HG03460 (cell line): ENCODE measurements around the gene PCCA.
"Not testable (repeated sequence)": the region's sequence is repeated elsewhere in the genome, so short reads cannot be mapped to it uniquely, and the experiment has no call there.

ENCODE experiments used
- ATAC-seq: cut with Tn5 transposase; IDR thresholded peaks from one replicate; pipeline ENCODE4 v1.9.1; 2021; ENCODE audit not compliant: unreplicated experiment

PCCA gene, protein sequence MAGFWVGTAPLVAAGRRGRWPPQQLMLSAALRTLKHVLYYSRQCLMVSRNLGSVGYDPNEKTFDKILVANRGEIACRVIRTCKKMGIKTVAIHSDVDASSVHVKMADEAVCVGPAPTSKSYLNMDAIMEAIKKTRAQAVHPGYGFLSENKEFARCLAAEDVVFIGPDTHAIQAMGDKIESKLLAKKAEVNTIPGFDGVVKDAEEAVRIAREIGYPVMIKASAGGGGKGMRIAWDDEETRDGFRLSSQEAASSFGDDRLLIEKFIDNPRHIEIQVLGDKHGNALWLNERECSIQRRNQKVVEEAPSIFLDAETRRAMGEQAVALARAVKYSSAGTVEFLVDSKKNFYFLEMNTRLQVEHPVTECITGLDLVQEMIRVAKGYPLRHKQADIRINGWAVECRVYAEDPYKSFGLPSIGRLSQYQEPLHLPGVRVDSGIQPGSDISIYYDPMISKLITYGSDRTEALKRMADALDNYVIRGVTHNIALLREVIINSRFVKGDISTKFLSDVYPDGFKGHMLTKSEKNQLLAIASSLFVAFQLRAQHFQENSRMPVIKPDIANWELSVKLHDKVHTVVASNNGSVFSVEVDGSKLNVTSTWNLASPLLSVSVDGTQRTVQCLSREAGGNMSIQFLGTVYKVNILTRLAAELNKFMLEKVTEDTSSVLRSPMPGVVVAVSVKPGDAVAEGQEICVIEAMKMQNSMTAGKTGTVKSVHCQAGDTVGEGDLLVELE

DNA sequence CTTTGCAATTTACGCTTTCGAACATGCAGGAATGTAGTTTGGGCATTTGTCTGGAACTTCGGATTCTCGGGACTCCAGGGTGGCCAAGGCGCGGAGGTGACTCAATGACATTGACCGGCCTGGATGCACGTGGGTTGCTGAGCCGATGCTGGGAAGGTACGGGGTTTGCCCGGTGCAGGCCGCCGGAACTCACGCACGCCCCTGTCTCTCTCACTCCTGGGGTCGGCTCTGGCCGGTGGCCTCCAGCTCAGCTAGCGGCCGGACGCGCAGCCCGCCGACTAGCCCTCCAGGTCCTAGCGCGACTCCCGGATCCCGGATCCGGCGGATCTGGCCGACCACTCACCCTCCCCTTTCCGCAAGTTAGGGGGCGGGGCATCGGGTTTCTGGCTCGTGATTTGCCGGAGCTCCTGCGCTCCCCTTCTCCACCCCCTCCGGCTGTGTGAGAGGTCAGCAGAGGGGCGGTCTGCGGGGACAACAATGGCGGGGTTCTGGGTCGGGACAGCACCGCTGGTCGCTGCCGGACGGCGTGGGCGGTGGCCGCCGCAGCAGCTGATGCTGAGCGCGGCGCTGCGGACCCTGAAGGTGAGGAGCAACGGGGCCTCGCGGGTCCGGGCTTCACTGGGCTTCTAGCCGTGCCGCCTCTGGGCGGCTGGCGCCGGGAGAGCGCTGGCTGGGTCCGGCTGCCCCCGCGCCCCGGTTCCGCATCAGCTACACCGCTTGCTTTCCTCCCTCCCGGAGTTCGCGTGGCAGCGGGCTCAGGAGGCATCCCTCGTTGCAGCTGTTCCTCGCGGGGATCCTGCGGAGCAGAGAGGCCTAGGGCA is at the start of gene PCCA:
Gene PCCA (plus strand): TSS at position 450 of the 821 bp plus-strand sequence. CDS start 28 bp downstream, at position 478.
- peak; percentile 98 for ATAC-seq

DNA sequence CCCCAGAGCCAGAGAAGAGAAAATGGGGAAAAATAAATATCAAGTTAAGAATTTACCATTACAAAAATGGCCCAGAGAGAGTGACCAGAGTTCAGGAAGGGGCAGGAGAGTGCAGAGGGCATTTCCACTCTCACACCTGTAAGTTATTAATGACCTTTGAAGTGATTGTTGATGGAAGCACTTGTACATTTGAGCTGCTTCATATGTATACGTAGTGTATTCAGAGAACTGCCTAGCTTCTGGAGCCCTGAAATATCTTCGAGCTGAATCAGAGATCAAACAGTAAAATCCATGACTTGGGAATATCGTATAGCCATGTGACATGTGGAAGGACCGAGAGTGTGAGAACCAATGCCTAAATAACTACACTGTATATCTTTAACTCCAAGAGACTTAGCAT is 49.2 kb upstream of the PCCA start:
- no peak for ATAC-seq

DNA sequence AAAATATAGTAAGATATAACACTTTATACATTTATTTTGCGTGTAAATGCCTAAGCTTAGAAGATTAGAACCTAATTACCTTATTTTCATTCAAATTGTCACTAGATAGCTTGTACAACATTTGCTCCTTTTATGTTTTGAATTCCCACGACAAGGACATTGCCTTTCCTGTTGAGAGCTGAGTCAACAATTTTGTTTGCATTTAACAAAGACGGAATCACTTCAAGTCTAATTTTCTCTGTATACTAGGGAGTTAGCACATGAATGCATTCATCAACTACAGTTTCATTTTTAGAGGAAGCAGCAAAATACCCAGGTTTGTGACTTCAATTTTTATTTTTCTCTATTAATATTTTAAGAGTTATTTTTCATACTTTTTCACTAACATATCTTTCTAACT is 48.7 kb upstream of the PCCA start:
- no peak for ATAC-seq

DNA sequence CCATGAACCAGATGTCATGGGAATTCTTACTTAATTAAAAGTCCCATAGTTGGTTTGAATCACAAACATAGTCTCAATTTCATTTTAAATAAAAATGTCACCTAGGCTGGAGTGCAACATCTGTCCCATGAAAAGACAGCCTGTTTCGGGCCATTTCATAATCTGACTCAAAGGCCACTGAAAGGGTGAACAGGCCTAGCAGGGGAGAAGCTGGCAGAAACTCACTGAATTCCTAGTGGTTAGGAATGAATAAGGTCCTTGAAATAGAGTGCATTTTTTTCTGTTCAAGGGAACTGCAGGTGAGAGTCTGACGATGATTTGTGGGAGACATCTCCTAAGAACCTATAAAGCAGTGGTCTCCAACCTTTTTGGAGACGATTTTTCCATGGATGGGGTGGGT is 44.0 kb upstream of the PCCA start:
- ATAC-seq, result no peak

DNA sequence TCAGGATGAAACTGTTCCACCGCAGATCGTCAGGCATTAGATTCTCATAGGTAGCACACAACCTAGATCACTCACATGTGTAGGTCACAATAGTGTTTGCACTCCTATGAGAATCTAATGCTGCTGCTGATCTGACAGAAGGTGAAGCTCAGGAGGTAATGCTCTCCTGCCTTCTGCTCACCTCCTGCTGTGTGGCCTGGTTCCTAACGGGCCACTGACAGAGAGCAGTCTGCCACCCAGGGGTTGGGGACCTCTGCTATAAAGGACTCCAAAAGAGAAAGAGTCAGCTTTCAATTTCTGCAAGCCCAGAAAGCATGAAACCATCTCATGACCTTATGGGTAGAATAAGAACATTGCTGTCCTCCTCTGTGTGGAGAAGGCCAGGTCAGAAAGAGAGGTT is 43.5 kb upstream of the PCCA start:
- no peak for ATAC-seq

DNA sequence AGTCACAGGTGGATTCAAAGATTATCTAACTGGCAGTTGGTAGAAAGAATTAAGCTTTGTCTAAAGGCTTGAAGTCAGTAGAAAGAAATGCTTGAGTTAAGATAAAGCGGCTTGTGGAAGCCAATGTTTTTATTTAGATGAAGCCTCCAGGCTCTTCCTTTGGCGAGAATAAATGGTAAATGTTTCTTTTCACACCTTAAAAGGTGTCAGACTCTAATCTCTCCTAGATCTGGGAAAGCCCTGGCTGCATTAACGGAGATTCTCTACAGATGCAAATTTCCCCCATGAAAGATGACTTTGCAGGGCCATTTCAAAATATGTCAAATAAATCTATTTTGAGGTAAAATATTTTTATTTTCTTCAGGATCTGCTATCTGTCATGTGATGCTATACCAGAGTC is 37.8 kb upstream of the PCCA start:
- ATAC-seq, result no peak

DNA sequence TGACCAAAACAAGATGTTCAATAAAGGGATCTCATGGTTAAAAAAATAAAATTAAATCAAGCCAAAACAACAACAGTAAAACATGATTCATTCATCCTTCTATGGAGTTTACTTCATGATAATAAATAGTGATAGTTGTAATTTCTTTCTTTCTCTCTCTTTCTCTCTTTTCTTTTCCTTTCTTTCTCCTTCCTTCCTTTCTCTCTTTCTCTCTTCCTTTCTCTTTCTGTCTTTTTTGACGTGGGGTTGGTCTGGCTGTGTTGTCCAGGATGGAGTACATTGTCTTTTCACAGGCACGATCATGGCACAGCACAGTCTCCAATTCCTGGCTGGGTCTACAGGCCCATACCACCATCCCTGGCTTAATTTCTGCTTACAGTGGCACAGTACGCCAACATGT is 29.1 kb upstream of the PCCA start:
- no peak for ATAC-seq

DNA sequence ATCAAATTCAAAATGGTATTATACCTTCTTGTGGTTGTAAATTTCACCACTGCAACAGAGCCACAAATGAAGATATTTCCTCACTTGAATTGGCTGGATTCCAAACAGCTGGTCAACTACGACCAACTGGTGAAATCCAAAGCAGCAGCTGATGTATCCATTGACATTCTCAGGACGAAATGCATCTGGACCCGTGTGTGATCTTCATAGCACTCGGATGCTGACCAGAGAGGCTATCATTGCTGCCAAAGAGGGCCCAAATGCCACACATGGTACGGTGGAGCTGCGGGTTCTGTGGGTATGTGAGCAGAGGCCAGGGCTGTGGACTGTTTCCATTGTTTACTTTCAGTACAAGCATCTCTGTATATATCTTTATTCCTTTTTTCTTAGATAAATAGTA is 25.6 kb upstream of the PCCA start:
- ATAC-seq, result no peak

DNA sequence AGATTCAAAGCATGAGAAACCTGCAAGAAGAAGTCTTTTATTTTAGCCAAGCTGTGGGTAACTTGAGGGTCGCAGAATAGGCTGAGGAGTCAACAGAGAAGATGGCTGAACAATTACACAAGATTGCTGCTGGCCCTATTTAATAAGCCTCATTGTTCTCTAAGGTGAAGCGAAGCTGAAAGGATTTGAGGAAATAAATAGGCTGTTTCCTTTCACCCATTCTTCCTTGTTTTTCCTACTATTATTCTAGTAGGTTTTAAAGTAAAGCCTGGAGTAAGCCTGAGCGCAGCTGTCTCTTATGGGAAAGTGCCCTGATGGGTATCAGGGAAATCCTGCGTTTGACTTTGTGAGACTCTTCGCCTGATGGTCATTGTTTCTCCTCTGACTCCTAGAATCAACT is 25.0 kb upstream of the PCCA start:
- no peak for ATAC-seq

DNA sequence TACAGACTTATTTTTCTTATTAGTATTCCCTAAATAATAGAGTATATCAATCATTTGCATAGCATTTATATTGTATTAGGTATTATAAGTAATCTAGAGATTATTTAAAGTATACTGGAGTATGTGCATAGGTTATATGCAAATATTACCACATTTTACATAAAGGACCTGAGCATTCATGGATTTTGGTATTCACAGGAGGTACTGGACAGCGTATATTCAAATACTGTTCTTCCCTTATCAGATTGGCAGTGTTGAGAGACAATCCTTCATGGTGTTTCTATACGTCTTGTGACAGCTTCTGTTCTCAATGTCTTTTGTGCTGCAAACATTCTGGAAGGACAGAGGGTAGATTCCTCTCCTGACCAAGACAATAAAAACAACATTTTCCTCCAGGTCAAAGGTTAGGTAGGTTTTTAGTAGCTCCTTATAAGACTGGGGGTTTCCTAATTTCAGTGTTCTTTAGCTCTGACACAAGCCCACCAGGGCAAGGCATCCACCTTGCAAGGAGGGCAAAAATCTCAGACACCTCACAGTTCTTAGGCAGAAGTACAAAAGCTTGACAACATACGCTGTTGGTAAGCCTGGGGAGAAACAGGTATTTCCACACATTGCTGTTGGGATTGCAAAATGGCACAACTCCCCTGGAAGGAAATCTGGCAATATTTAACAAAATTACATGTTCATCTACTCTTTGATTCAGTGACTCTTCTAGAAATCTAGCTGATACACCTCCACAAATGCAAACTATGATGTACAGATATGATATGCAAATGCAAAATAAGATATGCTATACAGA is 20.6 kb upstream of the PCCA start:
- ATAC-seq, result no peak

DNA sequence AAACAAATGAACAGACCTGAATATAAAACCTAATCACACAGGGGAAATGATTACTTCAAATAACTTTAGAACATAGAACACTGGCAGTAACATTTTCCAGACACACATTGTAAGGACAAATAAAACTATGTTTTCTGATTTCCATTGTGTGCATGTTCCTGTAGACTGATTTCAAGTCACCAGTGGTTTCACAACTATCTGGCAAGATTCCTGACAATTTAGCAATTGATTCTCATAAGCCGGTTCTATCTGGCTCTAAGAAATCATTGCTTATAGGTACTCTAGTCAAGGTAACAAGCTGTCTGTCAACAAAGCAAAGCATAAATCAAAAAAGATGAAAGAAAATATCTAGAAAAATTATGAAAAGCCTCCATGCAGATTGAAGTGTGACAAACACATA is 19.6 kb upstream of the PCCA start:
- no peak for ATAC-seq

DNA sequence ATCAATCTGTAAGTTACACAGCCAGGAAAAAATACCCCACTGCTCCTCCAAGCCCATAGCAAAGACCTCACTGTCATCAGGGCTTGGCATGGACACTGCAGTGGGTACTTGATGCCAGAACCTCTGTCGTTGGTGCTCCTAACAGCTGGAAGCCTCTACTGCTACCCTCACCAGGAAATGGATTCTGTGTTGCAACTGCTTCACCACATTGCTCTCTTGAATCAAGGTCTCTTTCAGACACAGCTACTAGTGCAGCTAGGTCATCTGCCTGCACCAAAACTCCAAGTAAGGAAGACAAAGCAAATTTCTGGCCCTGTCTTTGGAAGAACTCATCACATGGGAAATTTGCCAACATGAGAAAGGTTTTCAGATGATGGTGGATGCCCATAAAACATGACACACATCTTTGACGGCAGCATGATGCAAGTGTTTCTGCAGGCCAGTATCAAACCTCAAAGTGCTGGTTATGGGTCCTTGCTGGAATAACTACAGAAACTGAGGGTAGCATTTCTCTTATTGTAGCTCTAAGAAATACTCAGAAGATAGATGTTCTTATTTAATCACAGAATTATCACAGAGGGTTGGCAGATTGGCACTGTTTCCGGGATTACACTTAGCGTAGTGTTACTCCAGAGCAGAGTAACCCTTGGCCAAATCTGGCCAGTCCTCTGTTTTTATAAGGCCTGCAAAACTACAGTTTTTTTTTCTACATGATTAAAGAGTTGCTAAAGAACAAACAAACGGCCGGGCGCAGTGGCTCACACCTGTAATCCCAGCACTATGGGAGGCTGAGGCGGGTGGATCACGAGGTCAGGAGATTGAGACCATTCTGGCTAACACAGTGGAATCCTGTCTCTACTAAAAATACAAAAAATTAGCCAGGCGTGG is 12.9 kb upstream of the PCCA start:
- no peak for ATAC-seq

DNA sequence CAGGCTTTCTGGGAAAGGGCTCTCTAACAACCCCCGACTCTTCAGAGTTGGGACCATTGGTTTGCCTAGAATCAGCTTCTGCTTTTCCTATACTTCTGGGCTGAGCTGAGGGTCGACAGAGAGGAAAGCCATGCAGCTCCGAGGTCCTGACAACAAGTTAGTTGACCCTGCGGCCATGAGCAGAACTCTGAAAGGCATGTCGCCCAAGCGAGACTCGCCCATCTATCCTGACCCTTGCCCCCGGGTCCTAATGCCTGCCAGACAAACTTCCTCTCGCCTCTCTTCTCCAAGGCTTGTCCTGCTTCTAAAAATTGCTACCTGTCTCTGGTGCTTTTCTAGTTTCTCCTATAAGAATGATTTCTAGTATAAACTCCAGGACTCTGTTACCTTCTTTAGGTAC is 9.9 kb upstream of the PCCA start:
- ATAC-seq, result not testable (repeated sequence)

DNA sequence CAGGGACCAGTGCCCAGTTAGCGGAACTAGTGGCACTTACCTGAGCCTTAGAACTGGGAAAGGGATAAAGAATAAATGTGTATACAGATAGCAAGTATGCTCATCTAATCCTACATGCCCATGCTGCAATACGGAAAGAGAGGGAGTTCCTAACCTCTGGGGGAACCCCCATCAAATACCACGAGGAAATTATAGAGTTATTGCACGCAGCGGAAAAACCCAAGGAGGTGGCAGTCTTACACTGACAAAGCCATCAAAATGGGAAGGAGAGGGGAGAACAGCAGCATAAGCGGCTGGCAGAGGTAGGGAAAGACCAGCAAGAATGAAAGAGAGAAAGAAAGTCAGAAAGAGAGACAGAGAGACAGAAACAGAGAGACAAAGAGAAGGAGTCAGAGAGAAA is 5.5 kb upstream of the PCCA start:
- not testable (repeated sequence) for ATAC-seq

DNA sequence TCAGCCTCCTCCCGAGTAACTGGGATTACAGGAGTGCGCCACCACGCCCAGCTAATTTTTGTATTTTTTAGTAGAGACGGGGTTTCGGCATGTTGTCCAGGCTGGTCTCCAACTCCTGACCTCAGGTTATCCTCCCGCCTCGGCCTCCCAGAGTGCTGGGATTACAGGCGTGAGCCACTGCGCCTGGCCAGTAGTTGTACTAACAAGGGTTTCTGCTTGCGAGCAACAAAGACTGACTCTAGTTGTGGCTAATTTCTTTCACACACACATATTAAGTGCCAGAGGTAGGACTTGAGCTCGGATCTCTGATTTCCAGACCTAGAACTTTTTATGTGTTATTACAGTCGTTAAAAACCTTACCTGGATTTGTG is 635 bp upstream of the PCCA start:
- no peak for ATAC-seq

DNA sequence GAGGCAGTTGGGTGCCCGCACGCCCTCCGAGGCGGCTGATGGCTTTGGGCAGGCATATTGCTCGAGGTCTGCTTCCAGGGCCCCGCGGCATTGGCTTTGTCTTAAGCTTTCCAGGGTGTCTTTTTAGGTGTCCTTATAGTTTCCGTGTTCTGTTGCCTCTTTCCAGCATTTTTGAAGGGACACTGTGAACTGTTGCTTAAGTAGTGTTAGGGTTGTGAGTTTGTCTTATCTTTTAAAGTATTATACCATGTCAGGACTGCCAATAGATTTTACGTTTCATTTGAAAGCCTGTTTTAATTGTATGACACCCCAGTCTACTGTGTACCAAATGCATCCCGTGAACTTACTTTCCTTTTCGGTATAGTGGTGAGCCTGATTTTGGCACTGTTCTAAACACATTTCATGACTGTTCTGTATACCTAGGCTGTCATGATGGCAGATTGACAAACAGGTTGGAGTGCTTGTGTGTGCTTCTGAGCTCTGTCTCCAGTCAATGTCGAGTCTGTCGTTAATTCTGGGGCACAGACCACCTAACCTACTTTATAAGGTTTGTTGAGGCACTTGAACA is 656 bp downstream of the PCCA start:
- no peak for ATAC-seq

DNA sequence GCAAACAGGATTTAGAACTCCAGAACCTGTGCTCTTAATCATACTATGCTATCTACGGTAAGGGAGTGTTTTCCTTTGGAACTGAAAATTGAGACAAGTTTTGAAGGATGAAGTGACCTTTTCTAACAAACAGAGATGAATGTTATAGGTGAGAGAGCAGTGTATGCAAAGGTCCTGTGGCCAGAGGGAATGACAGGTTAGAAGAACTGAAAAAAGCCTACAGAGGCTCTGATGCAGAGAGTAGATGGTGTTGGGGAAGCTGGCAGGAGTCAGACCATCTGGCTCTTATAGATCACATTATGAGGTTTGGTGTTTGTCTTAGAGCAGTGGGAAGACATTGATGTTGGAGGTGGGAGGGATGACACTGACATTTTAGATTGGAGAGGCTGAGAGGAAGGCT is 2.0 kb downstream of the PCCA start:
- ATAC-seq, result no peak

DNA sequence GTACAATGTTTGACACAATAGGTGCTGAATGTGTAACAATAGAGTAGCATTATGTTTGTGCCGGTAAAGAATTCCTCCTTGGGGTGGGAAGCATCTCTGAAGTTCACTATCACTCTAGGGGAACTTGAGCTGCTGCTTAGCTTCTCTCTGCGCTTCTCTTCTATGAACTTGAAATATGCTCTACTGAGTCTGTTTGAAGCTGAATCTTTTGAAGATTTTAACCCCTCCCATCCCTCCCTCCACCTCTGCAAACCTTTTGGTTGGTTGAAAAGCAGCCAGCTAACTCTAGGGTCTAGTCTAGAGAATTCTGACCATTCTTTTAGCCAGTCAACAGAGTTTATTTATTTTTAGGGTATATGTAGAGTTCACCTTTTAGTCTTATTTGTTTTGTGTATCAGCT is 2.5 kb downstream of the PCCA start:
- ATAC-seq, result no peak

DNA sequence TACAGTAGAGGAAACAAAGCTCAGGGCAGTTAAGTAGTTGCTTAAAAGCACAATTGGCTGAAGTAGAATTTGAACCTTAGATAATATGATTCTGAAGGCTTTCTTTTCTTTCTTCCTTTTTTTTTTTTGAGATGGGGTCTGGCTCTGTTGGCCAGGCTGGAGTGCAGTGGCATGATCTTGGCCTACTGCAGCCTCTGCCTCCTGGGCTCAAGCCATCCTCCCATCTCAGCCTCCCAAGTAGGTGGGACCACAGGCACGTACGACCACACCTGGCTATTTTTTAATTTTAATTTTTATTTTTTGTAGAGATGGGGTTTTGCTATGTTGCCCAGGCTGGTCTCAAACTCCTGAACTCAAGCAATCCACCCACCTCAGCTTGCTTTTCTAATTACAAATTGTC is 3.4 kb downstream of the PCCA start:
- ATAC-seq, result not testable (repeated sequence)

DNA sequence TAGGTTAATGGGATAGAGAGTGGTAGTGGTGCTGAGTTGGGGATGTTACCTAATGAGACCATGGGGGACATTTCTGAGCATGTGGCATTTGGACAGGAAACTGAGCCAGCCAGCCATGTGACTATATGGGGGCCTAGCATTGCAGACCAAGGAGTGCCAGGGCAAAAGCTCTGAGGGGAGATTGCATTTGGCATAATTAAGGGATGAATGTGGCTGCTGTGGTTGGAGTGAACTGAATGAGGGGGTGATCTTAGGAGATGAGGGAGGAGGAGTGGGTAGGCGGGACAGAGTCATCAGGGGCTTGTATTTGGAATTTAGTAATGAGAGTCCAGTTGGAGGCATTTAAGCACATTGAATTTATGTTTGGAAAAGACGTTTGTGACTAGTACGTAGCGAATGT is 6.6 kb downstream of the PCCA start:
- ATAC-seq, result no peak
